HCT116 (cell line): Measurements from ENCODE around the gene CLIP4. TPM values are rescaled to one million over a fixed set of nuclear protein-coding genes. Genes with fewer than 3 reads are reported as not detected.

Experiments used
- ATAC-seq: fragments of 200-7000 bp; cut with Tn5 transposase; 2 replicates; pipeline ENCODE4 v1.9.1; 2020; ENCODE audit warnings: mild to moderate bottlenecking, moderate library complexity
- BruUV-seq: library from RNA; stranded (reverse); fragments of 400-500 nt; replicated peaks from 2 replicates; lab custom pipeline; 2021; lab: Mats Ljungman, UMichigan
- CTCF ChIA-PET: fragments of 300-600 bp; sonication (Branson Sonifier 250); formaldehyde crosslinking; loops from one replicate; lab custom pipeline; 2021; ENCODE audit warnings: antibody characterized with exemption; lab: Charles Lee
- POLR2A ChIA-PET: fragments of 300-600, 350-600 bp; sonication (Branson Sonifier 250); formaldehyde crosslinking; loops from one replicate; lab custom pipeline; 2021; ENCODE audit warnings: antibody characterized with exemption; lab: Charles Lee
- RAD21 ChIA-PET, 2 experiments: fragments of 300-600 bp; sonication (Branson Sonifier 250); formaldehyde crosslinking; loops; one replicate each; lab custom pipeline; 2023; ENCODE audit warnings: low total read pairs in 2 of 2; ENCODE audit not compliant: uncharacterized antibody in 2 of 2, unreplicated experiment in 2 of 2, low non-redundant PET in 1 of 2; lab: Charles Lee
- DNase-seq: peaks from one replicate; pipeline ENCODE4 v3.0.0-alpha.2; 2010; ENCODE audit warnings: low read depth, low spot score
- H2AFZ ChIP-seq: fragments of 200-600 bp; shearing (Covaris generic), sonication (generic); 2 replicates; pipeline ENCODE4 v1.6.1; 2017; ENCODE audit warnings: low read depth, mixed run types, mixed read lengths, antibody characterized with exemption, low read length; ENCODE audit not compliant: poor library complexity, severe bottlenecking
- H3K27ac ChIP-seq: 2 replicates; pipeline ENCODE4 v1.5.1; 2012; ENCODE audit warnings: low read depth, low read length
- H3K27me3 ChIP-seq: fragments of 200-600 bp; sonication (generic); 2 replicates; pipeline ENCODE4 v1.6.1; 2016; ENCODE audit warnings: mixed run types, low read length, mixed read lengths; ENCODE audit not compliant: insufficient read depth
- H3K36me3 ChIP-seq, 2 experiments: fragments of 200-500 bp in 1 of 2; fragments of 200-600 bp in 1 of 2; sonication (Bioruptor generic) in 1 of 2; sonication (generic) in 1 of 2; 2 replicates each; pipeline versions ENCODE4 v1.5.1 to v1.6.1; 2014 to 2016; ENCODE audit warnings: low read length in 2 of 2, inconsistent platforms in 1 of 2, mixed read lengths in 1 of 2, mixed run types in 1 of 2; ENCODE audit not compliant: insufficient read depth in 2 of 2, control insufficient read depth in 1 of 2
- H3K4me1 ChIP-seq, 2 experiments: fragments of 200-600 bp in 1 of 2; sonication (generic) in 1 of 2; 2 replicates each; pipeline versions ENCODE4 v1.5.1 to v1.6.1; 2012 to 2017; ENCODE audit warnings: low read length in 2 of 2, inconsistent platforms in 1 of 2, mild to moderate bottlenecking in 1 of 2, mixed read lengths in 1 of 2, mixed run types in 1 of 2, moderate library complexity in 1 of 2; ENCODE audit not compliant: insufficient read depth in 2 of 2, control insufficient read depth in 1 of 2
- H3K4me2 ChIP-seq: fragments of 200-600 bp; sonication (generic); 2 replicates; pipeline ENCODE4 v1.6.1; 2017; ENCODE audit warnings: mixed run types, low read length, mixed read lengths
- H3K4me3 ChIP-seq, 2 experiments: fragments of 200-600 bp in 1 of 2; sonication (generic) in 1 of 2; replicated peaks in 1 of 2; 2 replicates each; pipeline ENCODE4 v1.5.1; 2011 to 2016; ENCODE audit warnings: low read length in 2 of 2, control low read depth in 1 of 2, low read depth in 1 of 2, mild to moderate bottlenecking in 1 of 2, mixed read lengths in 1 of 2, mixed run types in 1 of 2
- H3K79me2 ChIP-seq: fragments of 200-600 bp; sonication (generic); 2 replicates; pipeline ENCODE4 v1.6.1; 2017; ENCODE audit warnings: mild to moderate bottlenecking, mixed run types, low read length, moderate library complexity, mixed read lengths; ENCODE audit not compliant: insufficient read depth
- H3K9ac ChIP-seq: fragments of 200-600 bp; sonication (generic); 2 replicates; pipeline ENCODE4 v1.6.1; 2016; ENCODE audit warnings: low read length, mixed read lengths
- H3K9me2 ChIP-seq: fragments of 200-600 bp; sonication (generic), shearing (Covaris generic); 2 replicates; pipeline ENCODE4 v1.6.1; 2017; ENCODE audit warnings: mixed run types, mild to moderate bottlenecking, moderate library complexity; ENCODE audit not compliant: insufficient read depth
- H3K9me3 ChIP-seq, 2 experiments: fragments of 200-500 bp in 1 of 2; fragments of 200-600 bp in 1 of 2; sonication (Bioruptor generic) in 1 of 2; sonication (generic) in 1 of 2; 2 replicates each; pipeline ENCODE4 v1.6.1; 2014 to 2017; ENCODE audit warnings: low read length in 2 of 2, mixed read lengths in 2 of 2, inconsistent platforms in 1 of 2, low read depth in 1 of 2, mild to moderate bottlenecking in 1 of 2, mixed run types in 1 of 2, moderate library complexity in 1 of 2; ENCODE audit not compliant: control insufficient read depth in 1 of 2, insufficient read depth in 1 of 2
- H4K20me1 ChIP-seq: fragments of 200-600 bp; sonication (generic), shearing (Covaris generic); 2 replicates; pipeline ENCODE4 v1.6.1; 2017; ENCODE audit warnings: mixed run types, mild to moderate bottlenecking, moderate library complexity; ENCODE audit not compliant: insufficient read depth
- ATF3 ChIP-seq: IDR thresholded peaks from 2 replicates; pipeline ENCODE4 v1.6.1; 2012
- CEBPB ChIP-seq: IDR thresholded peaks from 2 replicates; pipeline ENCODE4 v1.6.1; 2012; ENCODE audit warnings: low read depth
- CTCF ChIP-seq, 3 experiments: fragments of 200-600 bp in 1 of 3; sonication (generic) in 1 of 3; IDR thresholded peaks in 2 of 3; conservative IDR thresholded peaks in 1 of 3; 2 replicates each; pipeline ENCODE4 v1.5.1; 2012 to 2017; ENCODE audit warnings: low read depth in 2 of 3, low read length in 2 of 3, antibody characterized with exemption in 1 of 3, borderline replicate concordance in 1 of 3, control low read depth in 1 of 3, mild to moderate bottlenecking in 1 of 3, mixed read lengths in 1 of 3, mixed run types in 1 of 3, moderate library complexity in 1 of 3; ENCODE audit not compliant: insufficient read depth in 1 of 3
- EGR1 ChIP-seq: IDR thresholded peaks from 2 replicates; pipeline ENCODE4 v1.6.1; 2012; ENCODE audit warnings: low read depth
- ELF1 ChIP-seq: IDR thresholded peaks from 2 replicates; pipeline ENCODE4 v1.6.1; 2012; ENCODE audit warnings: low read depth, borderline replicate concordance
- EZH2 ChIP-seq: fragments of 200-600 bp; sonication (generic); IDR thresholded peaks from 2 replicates; pipeline ENCODE4 v1.6.1; 2017; ENCODE audit warnings: antibody characterized with exemption, mixed run types
- EZH2phosphoT487 ChIP-seq: fragments of 200-600 bp; IDR thresholded peaks from 2 replicates; pipeline ENCODE4 v1.6.1; 2018; ENCODE audit warnings: antibody characterized with exemption, borderline replicate concordance
- FOSL1 ChIP-seq: IDR thresholded peaks from 2 replicates; pipeline ENCODE4 v1.6.1; 2012; ENCODE audit warnings: low read depth
- JUND ChIP-seq: IDR thresholded peaks from 2 replicates; pipeline ENCODE4 v1.6.1; 2012
- POLR2A ChIP-seq: IDR thresholded peaks from 2 replicates; pipeline ENCODE4 v1.7.0; 2011; ENCODE audit warnings: borderline replicate concordance; ENCODE audit not compliant: insufficient read depth, insufficient read length; ENCODE audit errors: extremely low read depth
- POLR2AphosphoS5 ChIP-seq: IDR thresholded peaks from 2 replicates; pipeline ENCODE4 v1.6.1; 2011; ENCODE audit warnings: mild to moderate bottlenecking, low read depth, low read length, moderate library complexity
- REST ChIP-seq: IDR thresholded peaks from 2 replicates; pipeline ENCODE4 v1.6.1; 2012; ENCODE audit warnings: low read depth
- SIN3A ChIP-seq: IDR thresholded peaks from 2 replicates; pipeline ENCODE4 v1.6.1; 2012; ENCODE audit warnings: low read depth
- SP1 ChIP-seq: IDR thresholded peaks from 2 replicates; pipeline ENCODE4 v1.6.1; 2012; ENCODE audit warnings: low read depth
- SRF ChIP-seq: IDR thresholded peaks from 2 replicates; pipeline ENCODE4 v1.6.1; 2012; ENCODE audit warnings: low read depth
- TCF7L2 ChIP-seq: IDR thresholded peaks from 2 replicates; pipeline ENCODE4 v1.7.0; 2011; ENCODE audit warnings: borderline replicate concordance, inconsistent platforms; ENCODE audit not compliant: insufficient read depth, insufficient read length; ENCODE audit errors: extremely low read depth
- YY1 ChIP-seq: IDR thresholded peaks from 2 replicates; pipeline ENCODE4 v1.6.1; 2011; ENCODE audit warnings: low read length, low read depth, moderate library complexity, mild to moderate bottlenecking; ENCODE audit not compliant: insufficient replicate concordance; ENCODE audit errors: extremely low read depth
- ZNF274 ChIP-seq: fragments of 200-500 bp; sonication (Bioruptor generic); IDR thresholded peaks from 2 replicates; pipeline ENCODE4 v1.6.1; 2014; ENCODE audit warnings: mild to moderate bottlenecking, low read depth, low read length, inconsistent platforms
- intact Hi-C: fragments of 100-400 bp; cut with micrococcal nuclease; formaldehyde crosslinking; loops from 2 replicates; pipeline ENCODE4 v1.10.0; 2022
- total RNA-seq: library from RNA; stranded (reverse); gene quantifications from one replicate; pipeline ENCODE4 v1.2.1, GENCODE V29; 2021; ENCODE audit not compliant: unreplicated experiment
- TF ChIP-seq, protein P1 (sequence below): IDR thresholded peaks from 2 replicates; pipeline ENCODE4 v1.6.1; 2012
- TF ChIP-seq, protein P2 (sequence below): IDR thresholded peaks from 2 replicates; pipeline ENCODE4 v1.6.1; 2011; ENCODE audit warnings: mild to moderate bottlenecking, low read length, moderate library complexity; ENCODE audit not compliant: insufficient replicate concordance; ENCODE audit errors: extremely low read depth

Gene CLIP4
- total RNA-seq, 1 experiment from 2014 or later, result 27.8 TPM

DNA sequence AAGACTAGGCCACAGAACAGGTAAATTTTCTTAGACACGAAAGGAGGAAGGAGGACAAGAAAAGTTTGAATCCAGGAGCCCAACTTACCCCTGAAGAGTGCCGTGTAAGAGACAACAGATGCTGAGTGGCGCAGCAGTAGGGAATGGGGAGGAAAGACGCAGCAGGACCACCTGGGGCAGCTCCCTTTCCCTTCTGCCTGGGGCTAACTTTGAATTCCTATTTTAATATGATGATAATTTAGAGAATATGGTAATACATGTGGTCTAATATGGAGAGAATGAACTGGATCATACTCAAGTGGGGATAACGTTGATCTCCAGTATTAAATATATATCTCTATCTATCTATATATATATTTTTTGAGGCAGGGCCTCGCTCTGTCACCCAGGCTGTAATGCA, 69.3 kb downstream of the CLIP4 start:
- Histone ChIP-seq H2AFZ (no peak overlapping the region), H4K20me1 (no peaks in the 10 kb centered on the region), H3K9me3 (peaks cover 0 to 4% of the 10 kb centered on the region in 2 experiments; a peak in 1 of 4 replicates), H3K27me3 (no peaks in the 10 kb centered on the region), H3K9me2 (no peaks in the 10 kb centered on the region), H3K4me1 (no peaks in the 10 kb centered on the region), H3K79me2 (0 out of 2 replicates have a peak, but pooled peaks cover 3% of the 10 kb centered on the region), H3K36me3 (peaks cover 0 to 5% of the 10 kb centered on the region in 2 experiments; a peak in 1 of 4 replicates), H3K9ac (no peak overlapping the region), H3K4me2 (no peak overlapping the region), H3K4me3 (no peak overlapping the region), H3K27ac (no peak overlapping the region)
- ChIA-PET RAD21 (no interaction called here), CTCF (no interaction called here), POLR2A (no interaction called here)
- intact Hi-C loops, result no loop called here
- DNase-seq (no peak), ATAC-seq (no peak)
- TF ChIP-seq CTCF (IDR thresholded peaks at IDR 0.05 in 2 of 3, conservative IDR thresholded peaks at IDR 0.05 in 1 of 3; ENCODE audit: borderline replicate concordance in 1 of 3, insufficient read depth in 1 of 3, low read depth in 2 of 3, low read length in 2 of 3), result no peak
- TF ChIP-seq CEBPB, result no peak
- TF ChIP-seq ZNF274, result no peak
- TF ChIP-seq TCF7L2, result no peak
- no peak for TF ChIP-seq ELF1
- TF ChIP-seq FOSL1, result no peak
- no peak for TF ChIP-seq POLR2AphosphoS5
- TF ChIP-seq EZH2phosphoT487, result no peak
- TF ChIP-seq SIN3A, result no peak
- TF ChIP-seq, protein P1, sequence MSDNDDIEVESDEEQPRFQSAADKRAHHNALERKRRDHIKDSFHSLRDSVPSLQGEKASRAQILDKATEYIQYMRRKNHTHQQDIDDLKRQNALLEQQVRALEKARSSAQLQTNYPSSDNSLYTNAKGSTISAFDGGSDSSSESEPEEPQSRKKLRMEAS, result no peak
- TF ChIP-seq JUND, result no peak
- no peak for TF ChIP-seq ATF3
- no peak for TF ChIP-seq EGR1
- TF ChIP-seq SP1, result no peak
- TF ChIP-seq EZH2, result no peak
- TF ChIP-seq POLR2A, result no peak
- TF ChIP-seq REST, result no peak
- TF ChIP-seq YY1, result no peak
- TF ChIP-seq SRF, result no peak
- TF ChIP-seq, protein P2, sequence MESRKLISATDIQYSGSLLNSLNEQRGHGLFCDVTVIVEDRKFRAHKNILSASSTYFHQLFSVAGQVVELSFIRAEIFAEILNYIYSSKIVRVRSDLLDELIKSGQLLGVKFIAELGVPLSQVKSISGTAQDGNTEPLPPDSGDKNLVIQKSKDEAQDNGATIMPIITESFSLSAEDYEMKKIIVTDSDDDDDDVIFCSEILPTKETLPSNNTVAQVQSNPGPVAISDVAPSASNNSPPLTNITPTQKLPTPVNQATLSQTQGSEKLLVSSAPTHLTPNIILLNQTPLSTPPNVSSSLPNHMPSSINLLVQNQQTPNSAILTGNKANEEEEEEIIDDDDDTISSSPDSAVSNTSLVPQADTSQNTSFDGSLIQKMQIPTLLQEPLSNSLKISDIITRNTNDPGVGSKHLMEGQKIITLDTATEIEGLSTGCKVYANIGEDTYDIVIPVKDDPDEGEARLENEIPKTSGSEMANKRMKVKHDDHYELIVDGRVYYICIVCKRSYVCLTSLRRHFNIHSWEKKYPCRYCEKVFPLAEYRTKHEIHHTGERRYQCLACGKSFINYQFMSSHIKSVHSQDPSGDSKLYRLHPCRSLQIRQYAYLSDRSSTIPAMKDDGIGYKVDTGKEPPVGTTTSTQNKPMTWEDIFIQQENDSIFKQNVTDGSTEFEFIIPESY, result no peak
- BruUV-seq, result no TSS peak
